Dedifferentiated amniotic fluid mesenchymal stem cell (primary cell): ENCODE data around the gene SEZ6L2.
"Not testable (repeated sequence)": the region's sequence is repeated elsewhere in the genome, so short reads cannot be mapped to it uniquely, and the experiment has no call there.

Experiments used
- DNase-seq: peaks from one replicate; pipeline ENCODE4 v3.0.0-alpha.2; 2016; ENCODE audit errors: extremely low spot score

The SEZ6L2 gene

GRCh38 chr16:29857133-29857760 is 42.1 kb downstream of the SEZ6L2 start:
- peak; percentile 26 for DNase-seq

GRCh38 chr16:29854520-29855100 is 44.7 kb downstream of the SEZ6L2 start:
- DNase-seq, result no peak

- DNase-seq, result no peak
Measured at GRCh38 chr16:29852654-29853053, 46.7 kb downstream of the SEZ6L2 start.

- no peak for DNase-seq
Measured at GRCh38 chr16:29850998-29851397, 48.4 kb downstream of the SEZ6L2 start.

- DNase-seq, result no peak
Measured at GRCh38 chr16:29849505-29849904, 49.8 kb downstream of the SEZ6L2 start.

- peak; percentile 31 for DNase-seq
Measured at GRCh38 chr16:29848420-29849297, 50.7 kb downstream of the SEZ6L2 start.

- DNase-seq, result no peak
Measured at GRCh38 chr16:29845656-29846055, 53.7 kb downstream of the SEZ6L2 start.

- DNase-seq, result no peak
Measured at GRCh38 chr16:29844575-29845331, 54.6 kb downstream of the SEZ6L2 start.

GRCh38 chr16:29843931-29844330 is 55.4 kb downstream of the SEZ6L2 start:
- no peak for DNase-seq

GRCh38 chr16:29842732-29843346 is 56.5 kb downstream of the SEZ6L2 start:
- DNase-seq, result no peak

GRCh38 chr16:29841631-29842030 is 57.7 kb downstream of the SEZ6L2 start:
- DNase-seq, result no peak

GRCh38 chr16:29840240-29840639 is 59.1 kb downstream of the SEZ6L2 start:
- no peak for DNase-seq

- no peak for DNase-seq
Measured at GRCh38 chr16:29839822-29840221, 59.5 kb downstream of the SEZ6L2 start.

GRCh38 chr16:29837841-29838240 is 61.5 kb downstream of the SEZ6L2 start:
- no peak for DNase-seq

- no peak for DNase-seq
Measured at GRCh38 chr16:29836623-29837022, 62.7 kb downstream of the SEZ6L2 start.

- DNase-seq, result no peak
Measured at GRCh38 chr16:29835926-29836325, 63.4 kb downstream of the SEZ6L2 start.

- DNase-seq, result no peak
Measured at GRCh38 chr16:29834079-29834478, 65.3 kb downstream of the SEZ6L2 start.

GRCh38 chr16:29833219-29833618 is 66.1 kb downstream of the SEZ6L2 start:
- not testable (repeated sequence) for DNase-seq

GRCh38 chr16:29831490-29831889 is 67.9 kb downstream of the SEZ6L2 start:
- no peak for DNase-seq

- no peak for DNase-seq
Measured at GRCh38 chr16:29830774-29831173, 68.6 kb downstream of the SEZ6L2 start.

- DNase-seq, result no peak
Measured at GRCh38 chr16:29826342-29826695, 73.0 kb downstream of the SEZ6L2 start.
